ENCODE data around the gene ASCC2. TPM values are rescaled to one million over a fixed set of nuclear protein-coding genes. Genes with fewer than 3 reads are reported as not detected.

ASCC2 gene, protein sequence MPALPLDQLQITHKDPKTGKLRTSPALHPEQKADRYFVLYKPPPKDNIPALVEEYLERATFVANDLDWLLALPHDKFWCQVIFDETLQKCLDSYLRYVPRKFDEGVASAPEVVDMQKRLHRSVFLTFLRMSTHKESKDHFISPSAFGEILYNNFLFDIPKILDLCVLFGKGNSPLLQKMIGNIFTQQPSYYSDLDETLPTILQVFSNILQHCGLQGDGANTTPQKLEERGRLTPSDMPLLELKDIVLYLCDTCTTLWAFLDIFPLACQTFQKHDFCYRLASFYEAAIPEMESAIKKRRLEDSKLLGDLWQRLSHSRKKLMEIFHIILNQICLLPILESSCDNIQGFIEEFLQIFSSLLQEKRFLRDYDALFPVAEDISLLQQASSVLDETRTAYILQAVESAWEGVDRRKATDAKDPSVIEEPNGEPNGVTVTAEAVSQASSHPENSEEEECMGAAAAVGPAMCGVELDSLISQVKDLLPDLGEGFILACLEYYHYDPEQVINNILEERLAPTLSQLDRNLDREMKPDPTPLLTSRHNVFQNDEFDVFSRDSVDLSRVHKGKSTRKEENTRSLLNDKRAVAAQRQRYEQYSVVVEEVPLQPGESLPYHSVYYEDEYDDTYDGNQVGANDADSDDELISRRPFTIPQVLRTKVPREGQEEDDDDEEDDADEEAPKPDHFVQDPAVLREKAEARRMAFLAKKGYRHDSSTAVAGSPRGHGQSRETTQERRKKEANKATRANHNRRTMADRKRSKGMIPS
- 19.8 and 25.8 TPM in 2 replicates for total RNA-seq

DNA sequence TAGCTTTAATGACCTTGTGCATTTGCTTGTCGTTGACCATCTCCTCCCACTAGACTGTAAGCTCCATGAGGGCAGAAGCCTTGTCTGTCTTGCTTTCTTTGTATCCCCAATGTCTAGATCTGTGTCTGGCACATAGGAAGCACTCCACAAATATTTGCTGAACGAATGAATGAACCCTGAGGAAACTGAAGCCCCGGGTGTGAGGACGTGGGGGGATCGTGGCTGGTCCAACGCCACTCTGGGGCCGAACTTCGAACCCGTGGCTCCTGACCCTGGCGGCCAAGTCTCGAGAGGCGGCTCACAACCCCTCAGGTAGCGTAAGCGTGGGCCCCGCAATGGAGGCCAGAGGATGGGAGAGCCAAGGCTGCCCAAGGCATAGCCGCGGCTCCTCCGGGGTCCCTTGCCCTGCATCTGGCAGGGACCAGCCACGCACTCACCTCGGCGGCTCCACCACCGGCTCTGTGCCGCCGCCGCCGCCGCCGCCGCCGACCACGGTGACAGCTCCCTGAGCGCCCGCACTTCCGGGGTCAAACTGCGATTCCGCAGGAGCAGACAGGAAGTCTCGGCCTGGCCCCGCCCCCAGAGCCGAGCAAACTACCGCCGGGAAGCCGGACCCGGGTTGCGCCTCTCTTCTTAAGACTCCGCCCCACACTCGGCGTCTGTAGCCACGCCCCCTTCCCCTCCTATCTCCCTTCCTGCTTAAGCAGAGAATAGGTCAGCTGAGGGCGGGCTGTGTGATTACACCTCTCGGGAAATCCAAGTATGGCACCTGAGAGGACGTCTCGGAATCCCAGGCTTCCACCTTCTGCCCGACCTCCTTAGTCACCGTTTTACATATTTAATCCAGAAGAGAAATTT is at the start of gene ASCC2:
ASCC2 (minus strand) TSS at position 534 of the 858 bp plus-strand sequence. CDS start 5,949 bp downstream, outside the sequence.

DNA sequence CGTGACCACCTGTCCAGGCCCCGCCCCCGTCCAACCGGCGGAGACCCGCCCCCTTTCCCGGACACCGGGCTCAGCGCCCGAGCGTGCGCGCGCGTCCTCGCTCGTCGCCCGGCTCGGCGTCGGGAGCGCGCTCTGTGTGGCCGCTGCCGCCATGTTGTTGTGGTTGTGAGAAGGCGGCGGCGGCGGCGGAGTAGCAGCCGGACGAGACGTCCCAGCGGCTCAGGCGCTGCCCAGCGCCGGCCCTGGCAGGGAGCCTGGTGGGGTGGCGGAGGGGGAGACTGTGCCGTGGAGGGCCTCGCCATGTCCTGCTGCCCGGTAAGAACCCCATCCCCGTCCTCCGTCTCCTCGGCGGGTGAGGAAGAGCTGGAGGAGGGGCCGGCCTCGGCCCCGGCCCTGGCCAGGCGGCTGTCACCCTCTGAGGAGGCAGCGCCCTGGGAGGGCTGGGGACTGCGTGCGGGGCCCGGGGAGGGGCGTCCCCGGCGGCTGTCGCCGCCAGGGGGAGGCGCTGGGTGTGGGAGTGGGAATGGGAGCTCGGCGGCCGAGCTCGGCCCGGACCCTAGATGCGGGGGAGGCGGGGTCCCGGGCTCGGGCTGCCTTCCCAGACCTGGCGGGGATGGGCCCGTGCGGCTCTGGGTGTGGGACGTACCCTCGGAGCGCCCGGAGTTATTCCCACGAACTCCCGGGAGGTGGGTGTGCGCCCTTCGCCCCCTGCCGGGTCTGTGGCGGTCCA is 45.1 kb upstream of the ASCC2 start, which contains the start of gene MTMR3:
MTMR3 (plus strand) TSS at position 130 of the 730 bp plus-strand sequence. CDS start 87,886 bp downstream, outside the sequence.

DNA sequence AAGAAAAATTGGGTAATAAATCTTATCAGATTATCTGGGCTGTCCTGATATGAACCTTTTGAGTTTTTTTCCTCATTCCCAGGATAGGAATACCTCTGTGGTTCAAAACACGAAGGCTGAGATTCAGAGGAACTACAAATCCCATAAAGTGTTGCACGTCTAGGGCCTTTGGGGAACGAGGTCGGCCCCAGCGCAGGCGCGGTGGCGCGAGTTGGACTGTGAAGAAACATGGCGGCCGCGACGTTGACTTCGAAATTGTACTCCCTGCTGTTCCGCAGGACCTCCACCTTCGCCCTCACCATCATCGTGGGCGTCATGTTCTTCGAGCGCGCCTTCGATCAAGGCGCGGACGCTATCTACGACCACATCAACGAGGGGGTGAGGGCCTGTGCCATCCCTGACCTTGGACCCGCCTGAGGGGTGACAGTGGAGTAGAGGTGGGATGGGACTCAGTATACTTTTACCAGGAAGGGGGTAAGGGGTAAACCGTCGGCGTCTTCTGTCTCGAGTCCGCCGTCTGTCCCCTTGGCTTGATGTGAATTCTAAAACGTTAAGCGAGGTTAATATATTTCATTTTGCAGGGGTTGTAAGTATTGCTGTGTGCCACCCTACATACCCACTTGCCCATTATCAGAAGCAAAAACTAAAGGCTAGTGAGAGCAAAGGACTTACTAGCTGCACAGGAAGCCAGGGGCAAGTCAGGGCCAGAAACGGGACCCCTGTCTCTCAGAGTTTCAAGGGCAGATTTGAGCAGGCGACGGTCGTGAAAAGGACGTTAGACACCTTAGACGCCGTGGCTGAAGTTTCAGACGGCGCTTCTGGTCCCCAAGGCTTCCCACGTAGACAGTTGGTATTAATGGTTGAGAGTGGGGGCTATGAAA is 70.7 kb downstream of the ASCC2 start, which contains the start of gene UQCR10:
UQCR10 (plus strand) TSS at position 199 of the 881 bp plus-strand sequence; CDS start at position 229, 30 bp downstream.

DNA sequence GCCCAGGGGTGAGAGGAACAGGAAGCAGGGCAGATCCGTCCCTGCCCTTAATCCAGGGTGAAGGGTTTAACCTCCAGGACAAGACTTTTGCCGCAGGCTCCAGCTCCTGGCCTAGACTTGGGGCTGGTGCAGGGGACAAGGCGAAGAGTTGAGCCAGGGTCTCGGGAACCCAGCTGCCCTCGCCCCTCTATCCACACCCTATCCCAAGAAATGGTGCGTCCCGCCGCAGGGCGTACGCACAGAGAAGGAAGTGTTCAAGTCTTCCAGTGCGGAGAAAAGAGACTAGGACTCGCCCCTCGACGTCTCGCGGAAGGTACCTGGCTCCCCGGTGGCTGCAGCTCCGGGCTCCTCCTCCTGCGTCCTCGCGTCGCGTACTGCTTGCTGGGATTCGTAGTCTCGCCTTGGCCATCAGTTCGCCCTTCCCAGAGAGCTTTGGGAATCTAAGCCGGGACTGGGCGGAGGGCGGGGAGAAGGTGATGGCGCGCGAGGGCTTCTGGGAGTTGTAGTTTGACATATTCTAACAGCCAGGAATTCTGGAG is 71.4 kb downstream of the ASCC2 start, which contains the start of gene ZMAT5:
ZMAT5 (minus strand) TSS at position 376 of the 539 bp plus-strand sequence. CDS start 18,463 bp downstream, outside the sequence.

Other genes with a start within 250 kb of the ASCC2 start
- 33.5 and 64.3 TPM in 2 replicates for gene NF2, start 234.6 kb downstream of the ASCC2 start, total RNA-seq
- not detected in 2 replicates for gene CABP7, start 118.3 kb downstream of the ASCC2 start, total RNA-seq
- 18.6 and 44.3 TPM in 2 replicates for gene ZMAT5, start 71.3 kb downstream of the ASCC2 start, total RNA-seq
- 69.3 and 74.9 TPM in 2 replicates for gene UQCR10, start 70.9 kb downstream of the ASCC2 start, total RNA-seq
- gene MTMR3, start 44.9 kb upstream of the ASCC2 start, total RNA-seq = 29.6 and 30.9 TPM in 2 replicates
- gene HORMAD2, start 242.2 kb upstream of the ASCC2 start, total RNA-seq = not detected in 2 replicates

All from tracheal epithelial cell (primary cell).